MCF 10A (cell line): Measurements from ENCODE around the gene RNPEP. TPM values are rescaled to one million over a fixed set of nuclear protein-coding genes. Genes with fewer than 3 reads are reported as not detected.

ENCODE experiments used
- BruUV-seq: library from RNA; stranded (reverse); fragments of 400-500 nt; replicated peaks from 2 replicates; lab custom pipeline; 2021; lab: Mats Ljungman, UMichigan
- CTCF ChIA-PET: fragments of 300-600 bp; sonication (Branson Sonifier 250); formaldehyde crosslinking; extraction: SDS; loops from one replicate; lab custom pipeline; 2021; ENCODE audit warnings: antibody characterized with exemption, inconsistent platforms; lab: Yijun Ruan, JAX
- POLR2A ChIA-PET: fragments of 300-600, 350-650 bp; sonication (Branson Sonifier 250); formaldehyde crosslinking; extraction: SDS; loops from one replicate; lab custom pipeline; 2020; ENCODE audit warnings: antibody characterized with exemption, inconsistent platforms; lab: Yijun Ruan, JAX
- DNase-seq: peaks from one replicate; pipeline ENCODE4 v3.0.0-alpha.2; 2018; ENCODE audit not compliant: unreplicated experiment
- H3K27ac Mint-ChIP-seq: one replicate; pipeline ENCODE4 v1.8.0; 2022; ENCODE audit warnings: mild to moderate bottlenecking, low read depth, mixed read lengths; ENCODE audit not compliant: unreplicated experiment
- H3K27me3 Mint-ChIP-seq: one replicate; pipeline ENCODE4 v1.8.0; 2022; ENCODE audit warnings: mixed read lengths; ENCODE audit not compliant: insufficient read depth, unreplicated experiment
- H3K36me3 Mint-ChIP-seq: one replicate; pipeline ENCODE4 v1.8.0; 2022; ENCODE audit warnings: mild to moderate bottlenecking, moderate library complexity, mixed read lengths; ENCODE audit not compliant: insufficient read depth, unreplicated experiment
- H3K4me1 Mint-ChIP-seq: one replicate; pipeline ENCODE4 v1.8.0; 2022; ENCODE audit warnings: mixed read lengths; ENCODE audit not compliant: insufficient read depth, unreplicated experiment
- H3K4me3 Mint-ChIP-seq: one replicate; pipeline ENCODE4 v1.8.0; 2022; ENCODE audit warnings: mild to moderate bottlenecking, moderate library complexity, mixed read lengths; ENCODE audit not compliant: unreplicated experiment
- H3K9me3 Mint-ChIP-seq: one replicate; pipeline ENCODE4 v1.8.0; 2022; ENCODE audit warnings: mixed read lengths; ENCODE audit not compliant: unreplicated experiment
- CTCF ChIP-seq: fragments of 200-600 bp; IDR thresholded peaks from one replicate; pipeline ENCODE4 v1.8.0; 2022; ENCODE audit warnings: antibody characterized with exemption, mild to moderate bottlenecking; ENCODE audit not compliant: unreplicated experiment
- intact Hi-C: fragments of 100-400 bp; cut with micrococcal nuclease; formaldehyde crosslinking; loops from 2 replicates; pipeline ENCODE4 v1.14.1; 2022
- total RNA-seq: library from RNA; stranded (reverse); gene quantifications from 2 replicates; pipeline ENCODE4 v1.2.3, GENCODE V29; 2022

The RNPEP gene
- total RNA-seq, 1 experiment from 2014 or later: 155 TPM

- ChIA-PET CTCF (interaction anchor here (0.5 to 1.7 kb wide), 11 partner anchors 14 to 108 kb away, joined by 3 to 7 read pairs (median 4); no protein-coding TSS in a partner anchor), POLR2A (interaction anchor here (0.6 to 4.9 kb wide), 11 partner anchors 13 to 1618 kb away, joined by 3 to 23 read pairs (median 3); partner anchors contain the start of gene IPO9)
- Mint-ChIP-seq H3K9me3 (no peaks in the 10 kb centered on the region), H3K27ac (peak overlapping the region; percentile 89), H3K4me3 (no peak overlapping the region), H3K4me1 (peaks cover 28% of the 10 kb centered on the region), H3K36me3 (no peaks in the 10 kb centered on the region), H3K27me3 (peaks cover 30% of the 10 kb centered on the region)
- intact Hi-C loops: no loop called here
- BruUV-seq: no TSS peak
- no peak for TF ChIP-seq CTCF
- peak; percentile 94 for DNase-seq
Observed at GRCh38 chr1:202029171-202029665, 46.8 kb downstream of the RNPEP start.

DNA sequence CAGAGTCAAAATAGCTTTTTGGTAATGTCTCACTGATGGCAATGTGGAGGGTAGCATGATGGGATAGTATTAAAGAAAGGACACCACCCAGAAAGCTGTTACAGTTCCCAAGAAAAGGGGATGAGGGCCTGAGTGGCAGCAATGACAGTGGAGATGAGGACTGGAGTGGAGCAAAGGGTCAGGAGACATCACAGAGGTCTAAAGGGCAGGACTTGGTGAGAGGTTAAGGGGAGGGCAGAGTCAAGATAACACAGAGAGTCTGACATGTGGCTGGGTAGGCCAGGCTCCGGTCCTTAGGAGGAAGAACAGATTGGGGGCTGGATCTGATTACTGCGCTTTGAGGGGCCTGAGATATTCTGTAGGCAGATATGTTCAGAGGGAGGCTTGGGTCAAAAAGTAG is 47.3 kb downstream of the RNPEP start:
- no TSS peak for BruUV-seq
- CTCF ChIA-PET: interaction anchor here (0.6 to 1.5 kb wide), 11 partner anchors 14 to 107 kb away, joined by 3 to 7 read pairs (median 3); partner anchors contain the start of gene ELF3
- no peak for TF ChIP-seq CTCF
- H3K27ac Mint-ChIP-seq: peak overlapping the region; percentile 89
- H3K36me3 Mint-ChIP-seq: no peaks in the 10 kb centered on the region
- no peaks in the 10 kb centered on the region for H3K9me3 Mint-ChIP-seq
- no peak for DNase-seq
- H3K4me3 Mint-ChIP-seq: no peak overlapping the region
- POLR2A ChIA-PET: interaction anchor here (0.6 to 4.9 kb wide), 4 partner anchors 13 to 1132 kb away, joined by 3 to 23 read pairs (median 4); no protein-coding TSS in a partner anchor
- H3K27me3 Mint-ChIP-seq: peaks cover 30% of the 10 kb centered on the region
- peaks cover 33% of the 10 kb centered on the region for H3K4me1 Mint-ChIP-seq
- intact Hi-C loops: no loop called here

- no peaks in the 10 kb centered on the region for H3K9me3 Mint-ChIP-seq
- H3K4me1 Mint-ChIP-seq: peaks cover 40% of the 10 kb centered on the region
- H3K27me3 Mint-ChIP-seq: peaks cover 21% of the 10 kb centered on the region
- BruUV-seq: no TSS peak
- peak overlapping the region; percentile 3 for H3K27ac Mint-ChIP-seq
- H3K36me3 Mint-ChIP-seq: no peaks in the 10 kb centered on the region
- intact Hi-C loops: no loop called here
- CTCF ChIA-PET: interaction anchor here (0.9 to 1.1 kb wide), 2 partner anchors 24 kb away, joined by 3 to 5 read pairs; no protein-coding TSS in a partner anchor
- TF ChIP-seq CTCF: no peak
- no peak overlapping the region for H3K4me3 Mint-ChIP-seq
- POLR2A ChIA-PET: interaction anchor here (0.9 to 4.9 kb wide), 4 partner anchors 15 to 77 kb away, joined by 3 to 23 read pairs (median 4); no protein-coding TSS in a partner anchor
- no peak for DNase-seq
Observed at GRCh38 chr1:202031796-202032195, 49.3 kb downstream of the RNPEP start.

- Mint-ChIP-seq H3K4me3 (peak overlapping the region; percentile 30), H3K9me3 (no peaks in the 10 kb centered on the region), H3K36me3 (no peaks in the 10 kb centered on the region), H3K27me3 (peaks cover 13% of the 10 kb centered on the region), H3K27ac (peak overlapping the region; percentile 58), H3K4me1 (peaks cover 31% of the 10 kb centered on the region)
- no peak for TF ChIP-seq CTCF
- intact Hi-C loops: no loop called here
- ChIA-PET POLR2A (interaction anchor here (0.6 to 3.8 kb wide), 19 partner anchors 9 to 191 kb away, joined by 3 to 57 read pairs (median 4); partner anchors contain the start of genes ARL8A and TIMM17A), CTCF (interaction anchor here (0.5 to 2.0 kb wide), 9 partner anchors 16 to 101 kb away, joined by 3 to 8 read pairs (median 4); partner anchors contain the start of gene ELF3)
- no TSS peak for BruUV-seq
- DNase-seq: no peak
Observed at GRCh38 chr1:202034149-202034682, 51.8 kb downstream of the RNPEP start.
